GM12801 (cell line): ENCODE results near the gene TXN.

Source experiments
- TF ChIP-seq, protein P1 (sequence below): IDR thresholded peaks from one replicate; pipeline ENCODE4 v1.5.1; 2011; ENCODE audit warnings: control low read depth; ENCODE audit not compliant: insufficient read length; ENCODE audit errors: extremely low read depth

TXN gene

GRCh38 chr9:110270211-110270995 lies 14.1 kb upstream of the TXN start:
- TF ChIP-seq, protein P1, sequence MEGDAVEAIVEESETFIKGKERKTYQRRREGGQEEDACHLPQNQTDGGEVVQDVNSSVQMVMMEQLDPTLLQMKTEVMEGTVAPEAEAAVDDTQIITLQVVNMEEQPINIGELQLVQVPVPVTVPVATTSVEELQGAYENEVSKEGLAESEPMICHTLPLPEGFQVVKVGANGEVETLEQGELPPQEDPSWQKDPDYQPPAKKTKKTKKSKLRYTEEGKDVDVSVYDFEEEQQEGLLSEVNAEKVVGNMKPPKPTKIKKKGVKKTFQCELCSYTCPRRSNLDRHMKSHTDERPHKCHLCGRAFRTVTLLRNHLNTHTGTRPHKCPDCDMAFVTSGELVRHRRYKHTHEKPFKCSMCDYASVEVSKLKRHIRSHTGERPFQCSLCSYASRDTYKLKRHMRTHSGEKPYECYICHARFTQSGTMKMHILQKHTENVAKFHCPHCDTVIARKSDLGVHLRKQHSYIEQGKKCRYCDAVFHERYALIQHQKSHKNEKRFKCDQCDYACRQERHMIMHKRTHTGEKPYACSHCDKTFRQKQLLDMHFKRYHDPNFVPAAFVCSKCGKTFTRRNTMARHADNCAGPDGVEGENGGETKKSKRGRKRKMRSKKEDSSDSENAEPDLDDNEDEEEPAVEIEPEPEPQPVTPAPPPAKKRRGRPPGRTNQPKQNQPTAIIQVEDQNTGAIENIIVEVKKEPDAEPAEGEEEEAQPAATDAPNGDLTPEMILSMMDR = no peak

GRCh38 chr9:110266795-110267194 lies 10.5 kb upstream of the TXN start:
- TF ChIP-seq, protein P1 = no peak

GRCh38 chr9:110261632-110262031 lies 5.3 kb upstream of the TXN start:
- TF ChIP-seq, protein P1 = no peak

DNA sequence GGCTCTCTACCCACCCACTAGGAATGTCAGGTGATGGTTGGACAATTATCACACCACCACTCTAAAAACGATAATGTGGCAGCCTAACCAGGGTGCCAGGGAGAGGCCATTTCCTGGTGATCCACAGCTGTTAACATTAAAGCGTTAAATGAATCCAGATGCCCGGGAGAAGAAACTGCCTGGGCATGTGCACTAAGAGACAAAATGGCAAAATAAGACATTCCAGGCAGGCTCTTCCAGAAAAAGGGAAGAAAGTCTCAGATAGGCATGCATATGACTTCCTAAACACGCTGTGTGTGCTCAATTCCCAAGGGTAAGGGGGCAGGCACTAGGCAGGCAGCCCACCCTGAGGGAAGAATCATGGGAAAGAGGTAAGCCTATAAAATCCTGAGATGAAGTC lies 4.6 kb upstream of the TXN start:
- TF ChIP-seq, protein P1 = no peak

DNA sequence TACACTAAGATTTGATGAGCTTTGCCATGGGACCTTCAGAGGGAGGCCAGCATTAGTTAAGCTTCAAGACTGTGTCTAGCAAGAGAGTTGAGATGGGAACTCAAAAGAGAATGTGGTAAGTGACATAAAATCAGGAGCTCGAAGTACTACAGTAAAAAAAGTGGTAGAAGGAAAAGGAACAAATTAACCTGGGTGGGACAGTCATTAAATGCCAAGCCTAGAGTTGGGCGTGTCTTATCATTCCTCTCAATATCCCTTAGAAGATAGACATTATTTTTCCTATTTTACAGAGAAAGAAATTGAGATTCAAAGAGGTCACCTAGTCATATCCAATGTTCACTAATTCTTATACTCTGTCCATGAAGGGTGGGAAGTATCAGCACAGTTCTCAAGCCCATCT lies 3.3 kb upstream of the TXN start:
- TF ChIP-seq, protein P1 = no peak

- TF ChIP-seq, protein P1 = no peak
Measured at GRCh38 chr9:110258690-110259091, 2.4 kb upstream of the TXN start.

GRCh38 chr9:110257956-110258355 lies 1.6 kb upstream of the TXN start:
- TF ChIP-seq, protein P1 = no peak
